ENCODE data around the gene PDIA6.

DNA sequence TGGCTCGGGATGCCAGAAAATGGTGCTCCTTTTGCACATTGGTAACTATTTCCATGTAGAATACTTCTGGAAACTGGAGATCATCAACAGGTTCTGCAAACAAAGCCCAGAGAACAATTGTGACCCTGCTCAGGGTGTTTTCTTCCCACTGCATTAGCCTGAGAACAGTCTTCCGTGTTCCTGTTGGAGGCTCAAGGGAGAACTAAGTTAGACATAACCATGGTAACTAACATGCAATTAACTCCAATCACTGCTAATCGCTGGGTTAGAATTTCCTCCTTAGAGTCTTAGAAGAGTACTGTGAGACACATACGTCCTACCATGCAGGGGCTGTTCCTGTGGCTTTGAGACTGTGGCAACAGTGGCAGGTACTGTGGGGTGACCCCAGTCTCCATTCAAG lies 36.0 kb upstream of the PDIA6 start:
- TF ChIP-seq ESRRG (CRISPR knock-in tag; IDR thresholded peaks at IDR 0.05) (no peak), TOX (CRISPR knock-in tag; IDR thresholded peaks at IDR 0.05; ENCODE audit: borderline replicate concordance) (no peak), ISL1 (CRISPR knock-in tag; IDR thresholded peaks at IDR 0.05) (no peak), BACH2 (CRISPR knock-in tag; IDR thresholded peaks at IDR 0.05; ENCODE audit: borderline replicate concordance) (no peak), ZNF8 (CRISPR knock-in tag; IDR thresholded peaks at IDR 0.05) (no peak), RARB (CRISPR knock-in tag; IDR thresholded peaks at IDR 0.05) (no peak), ZFP30 (CRISPR knock-in tag; IDR thresholded peaks at IDR 0.05) (no peak), ZC3H10 (CRISPR knock-in tag; IDR thresholded peaks at IDR 0.05) (no peak), CSDC2 (CRISPR knock-in tag; IDR thresholded peaks at IDR 0.05) (no peak), GLIS3 (CRISPR knock-in tag; IDR thresholded peaks at IDR 0.05) (no peak), TCF4 (CRISPR knock-in tag; IDR thresholded peaks at IDR 0.05; ENCODE audit: borderline replicate concordance) (no peak)
- TF ChIP-seq, protein P1, sequence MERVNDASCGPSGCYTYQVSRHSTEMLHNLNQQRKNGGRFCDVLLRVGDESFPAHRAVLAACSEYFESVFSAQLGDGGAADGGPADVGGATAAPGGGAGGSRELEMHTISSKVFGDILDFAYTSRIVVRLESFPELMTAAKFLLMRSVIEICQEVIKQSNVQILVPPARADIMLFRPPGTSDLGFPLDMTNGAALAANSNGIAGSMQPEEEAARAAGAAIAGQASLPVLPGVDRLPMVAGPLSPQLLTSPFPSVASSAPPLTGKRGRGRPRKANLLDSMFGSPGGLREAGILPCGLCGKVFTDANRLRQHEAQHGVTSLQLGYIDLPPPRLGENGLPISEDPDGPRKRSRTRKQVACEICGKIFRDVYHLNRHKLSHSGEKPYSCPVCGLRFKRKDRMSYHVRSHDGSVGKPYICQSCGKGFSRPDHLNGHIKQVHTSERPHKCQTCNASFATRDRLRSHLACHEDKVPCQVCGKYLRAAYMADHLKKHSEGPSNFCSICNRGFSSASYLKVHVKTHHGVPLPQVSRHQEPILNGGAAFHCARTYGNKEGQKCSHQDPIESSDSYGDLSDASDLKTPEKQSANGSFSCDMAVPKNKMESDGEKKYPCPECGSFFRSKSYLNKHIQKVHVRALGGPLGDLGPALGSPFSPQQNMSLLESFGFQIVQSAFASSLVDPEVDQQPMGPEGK (CRISPR knock-in tag; IDR thresholded peaks at IDR 0.05; ENCODE audit: borderline replicate concordance), result no peak

Measured in SK-N-SH treated with all-trans-retinoic acid at 6 μM for 48 hours (cell line).